SK-N-SH (cell line): ENCODE results near the gene TESK1. TPM values are rescaled to one million over a fixed set of nuclear protein-coding genes. Genes with fewer than 3 reads are reported as not detected.

ENCODE experiments used
- CTCF ChIA-PET: fragments of 300-600, 350-600 bp; formaldehyde crosslinking; extraction: SDS; loops from one replicate; lab custom pipeline; 2021; lab: Yijun Ruan, JAX
- POLR2A ChIA-PET: fragments of 350-600 bp; sonication (Branson Sonifier 250); formaldehyde crosslinking; extraction: SDS; loops from one replicate; lab custom pipeline; 2020; ENCODE audit warnings: antibody characterized with exemption, inconsistent platforms; lab: Yijun Ruan, JAX
- DNase-seq: peaks from one replicate; pipeline ENCODE4 v3.0.0; 2012
- H2AFZ ChIP-seq: fragments of 200-600 bp; sonication (generic); 2 replicates; pipeline ENCODE4 v1.8.1; 2016; ENCODE audit warnings: antibody characterized with exemption, mild to moderate bottlenecking, low read depth
- H3F3A ChIP-seq: fragments of 200-600 bp; sonication (generic); replicated peaks from 2 replicates; pipeline ENCODE3; 2016; ENCODE audit warnings: antibody characterized with exemption, mild to moderate bottlenecking; ENCODE audit not compliant: insufficient read depth
- H3K27ac ChIP-seq, 2 experiments: fragments of 200-500 bp in 1 of 2; fragments of 200-600 bp in 1 of 2; sonication (Bioruptor generic) in 1 of 2; sonication (generic), shearing (Covaris generic) in 1 of 2; 2 replicates each; pipeline versions ENCODE4 v1.5.1 to v1.6.1; 2014 to 2016; ENCODE audit warnings: low read depth in 2 of 2, inconsistent platforms in 1 of 2, low read length in 1 of 2, mild to moderate bottlenecking in 1 of 2, mixed read lengths in 1 of 2
- H3K27me3 ChIP-seq: fragments of 200-600 bp; sonication (generic), shearing (Covaris generic); 2 replicates; pipeline ENCODE4 v1.6.1; 2016; ENCODE audit warnings: mixed run types; ENCODE audit not compliant: insufficient read depth
- H3K36me3 ChIP-seq, 2 experiments: fragments of 200-500 bp in 1 of 2; fragments of 200-600 bp in 1 of 2; sonication (Bioruptor generic) in 1 of 2; sonication (generic) in 1 of 2; replicated peaks in 1 of 2; 2 replicates each; pipeline versions ENCODE3 to v1.5.1; 2014 to 2016; ENCODE audit warnings: low read length in 1 of 2, mild to moderate bottlenecking in 1 of 2; ENCODE audit not compliant: insufficient read depth in 2 of 2, control insufficient read depth in 1 of 2
- H3K4me1 ChIP-seq, 2 experiments: fragments of 200-500 bp in 1 of 2; fragments of 200-600 bp in 1 of 2; sonication (Bioruptor generic) in 1 of 2; sonication (generic), shearing (Covaris generic) in 1 of 2; 2 replicates each; pipeline versions ENCODE4 v1.5.1 to v1.6.1; 2014 to 2016; ENCODE audit warnings: low read depth in 1 of 2, low read length in 1 of 2, mixed run types in 1 of 2; ENCODE audit not compliant: insufficient read depth in 2 of 2, control insufficient read depth in 1 of 2
- H3K4me2 ChIP-seq: fragments of 200-600 bp; sonication (generic), shearing (Covaris generic); 2 replicates; pipeline ENCODE4 v1.6.1; 2017; ENCODE audit warnings: mixed run types
- H3K4me3 ChIP-seq, 2 experiments: fragments of 200-500 bp in 1 of 2; fragments of 200-600 bp in 1 of 2; sonication (Bioruptor generic) in 1 of 2; sonication (generic), shearing (Covaris generic) in 1 of 2; 2 replicates each; pipeline versions ENCODE4 v1.5.1 to v1.8.1; 2014 to 2016; ENCODE audit warnings: low read depth in 2 of 2, inconsistent platforms in 1 of 2, low read length in 1 of 2, mild to moderate bottlenecking in 1 of 2, mixed read lengths in 1 of 2, moderate library complexity in 1 of 2
- H3K79me2 ChIP-seq: fragments of 200-600 bp; sonication (generic); 2 replicates; pipeline ENCODE4 v1.8.1; 2017; ENCODE audit warnings: mild to moderate bottlenecking; ENCODE audit not compliant: insufficient read depth
- H3K9ac ChIP-seq: fragments of 200-600 bp; sonication (generic); 2 replicates; pipeline ENCODE4 v1.6.1; 2017; ENCODE audit warnings: mixed run types
- H3K9me2 ChIP-seq: fragments of 200-600 bp; sonication (generic); 2 replicates; pipeline ENCODE4 v1.6.1; 2017; ENCODE audit warnings: mixed run types
- H3K9me3 ChIP-seq: fragments of 200-600 bp; sonication (generic); 2 replicates; pipeline ENCODE4 v1.6.1; 2017; ENCODE audit warnings: mixed run types, mild to moderate bottlenecking, moderate library complexity
- H4K20me1 ChIP-seq: fragments of 200-600 bp; sonication (generic); 2 replicates; pipeline ENCODE4 v1.6.1; 2017; ENCODE audit warnings: mild to moderate bottlenecking, mixed run types; ENCODE audit not compliant: insufficient read depth
- CHD2 ChIP-seq: fragments of 150-350 bp; IDR thresholded peaks from 2 replicates; pipeline ENCODE4 v1.6.1; 2018; ENCODE audit warnings: low read length; ENCODE audit not compliant: partially characterized antibody
- FOXM1 ChIP-seq: IDR thresholded peaks from 2 replicates; pipeline ENCODE4 v1.4.0; 2012; ENCODE audit warnings: low read depth, mild to moderate bottlenecking
- RXRA ChIP-seq: IDR thresholded peaks from 2 replicates; pipeline ENCODE4 v1.4.0; 2012; ENCODE audit warnings: low read depth, mild to moderate bottlenecking, borderline replicate concordance
- TAF1 ChIP-seq: IDR thresholded peaks from 2 replicates; pipeline ENCODE4 v1.6.1; 2012; ENCODE audit warnings: low read depth, mild to moderate bottlenecking, low read length, moderate library complexity, borderline replicate concordance
- WGBS: methylation state at CpG from one replicate; pipeline ENCODE4 v1.1.6; 2017; ENCODE audit warnings: low lambda C conversion rate; 5-methylcytosine and 5-hydroxymethylcytosine counted together
- polyA plus RNA-seq, 3 experiments: library from polyadenylated mRNA; depleted of rRNA; stranded (reverse); fragments of >200 nt; gene quantifications; 2 replicates each; pipeline ENCODE4 v1.2.3, GENCODE V29; 2012
- TF ChIP-seq, protein P1 (sequence below): fragments of 200-600 bp; sonication (generic); IDR thresholded peaks from 2 replicates; pipeline ENCODE4 v1.6.1; 2017; ENCODE audit warnings: antibody characterized with exemption, mild to moderate bottlenecking, moderate library complexity
- TF ChIP-seq, protein P2 (sequence below): fragments of 150-350 bp; IDR thresholded peaks from 2 replicates; pipeline ENCODE4 v1.6.1; 2017; ENCODE audit warnings: antibody characterized with exemption, low read length, low read depth, borderline replicate concordance
- TF ChIP-seq, protein P3 (sequence below): fragments of 150-350 bp; IDR thresholded peaks from 2 replicates; pipeline ENCODE4 v1.6.1; 2016; ENCODE audit warnings: mild to moderate bottlenecking, low read depth, low read length
- TF ChIP-seq, protein P4 (sequence below): IDR thresholded peaks from 2 replicates; pipeline ENCODE4 v1.4.0; 2012; ENCODE audit warnings: low read depth

The TESK1 gene
- polyA plus RNA-seq, 1 of the 3 experiments (the other 2 are of a cell fraction) = 26.0 TPM

DNA sequence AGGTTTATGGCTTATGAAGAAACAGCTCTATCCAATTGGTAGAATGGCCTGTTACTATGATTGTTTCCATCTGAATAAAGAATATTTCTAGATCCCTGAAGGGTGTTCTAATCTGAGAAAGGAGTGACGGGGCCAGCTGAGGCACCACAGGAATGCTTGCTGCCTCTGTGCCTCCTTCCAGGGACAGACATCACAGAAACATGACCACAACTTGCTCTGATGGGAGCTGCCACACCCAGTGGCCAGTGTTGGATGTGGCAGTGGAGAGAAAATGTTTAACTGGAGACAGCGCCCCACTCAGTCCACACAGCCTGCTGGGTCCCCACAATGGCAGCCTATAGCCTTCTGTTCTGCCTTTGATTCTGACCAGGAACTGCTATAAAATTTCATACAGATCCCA is 38.6 kb upstream of the TESK1 start:
- ChIA-PET POLR2A (interaction anchor here (0.6 to 1.6 kb wide), 2 partner anchors 13 to 21 kb away, joined by 5 read pairs; no protein-coding TSS in a partner anchor), CTCF (interaction anchor here (1.9 kb wide), 1 partner anchor 12 kb away, joined by 12 read pairs; no protein-coding TSS in a partner anchor)
- no peak for DNase-seq
- Histone ChIP-seq H2AFZ (no peak overlapping the region), H3K27me3 (no peaks in the 10 kb centered on the region), H3K4me1 (peaks cover 0 to 3% of the 10 kb centered on the region in 2 experiments; a peak in 1 of 4 replicates), H4K20me1 (no peaks in the 10 kb centered on the region), H3K4me3 (no peak overlapping the region), H3K9me3 (no peaks in the 10 kb centered on the region), H3K27ac (no peak overlapping the region), H3K36me3 (peaks cover 0 to 7% of the 10 kb centered on the region in 2 experiments), H3K9ac (no peak overlapping the region), H3K4me2 (no peak overlapping the region), H3K79me2 (no peaks in the 10 kb centered on the region), H3F3A (peaks cover 3% of the 10 kb centered on the region), H3K9me2 (no peaks in the 10 kb centered on the region)
- WGBS = 97% methylated on average over 2 of the region's 2 CpGs
- TF ChIP-seq TAF1 = no peak
- TF ChIP-seq, protein P1, sequence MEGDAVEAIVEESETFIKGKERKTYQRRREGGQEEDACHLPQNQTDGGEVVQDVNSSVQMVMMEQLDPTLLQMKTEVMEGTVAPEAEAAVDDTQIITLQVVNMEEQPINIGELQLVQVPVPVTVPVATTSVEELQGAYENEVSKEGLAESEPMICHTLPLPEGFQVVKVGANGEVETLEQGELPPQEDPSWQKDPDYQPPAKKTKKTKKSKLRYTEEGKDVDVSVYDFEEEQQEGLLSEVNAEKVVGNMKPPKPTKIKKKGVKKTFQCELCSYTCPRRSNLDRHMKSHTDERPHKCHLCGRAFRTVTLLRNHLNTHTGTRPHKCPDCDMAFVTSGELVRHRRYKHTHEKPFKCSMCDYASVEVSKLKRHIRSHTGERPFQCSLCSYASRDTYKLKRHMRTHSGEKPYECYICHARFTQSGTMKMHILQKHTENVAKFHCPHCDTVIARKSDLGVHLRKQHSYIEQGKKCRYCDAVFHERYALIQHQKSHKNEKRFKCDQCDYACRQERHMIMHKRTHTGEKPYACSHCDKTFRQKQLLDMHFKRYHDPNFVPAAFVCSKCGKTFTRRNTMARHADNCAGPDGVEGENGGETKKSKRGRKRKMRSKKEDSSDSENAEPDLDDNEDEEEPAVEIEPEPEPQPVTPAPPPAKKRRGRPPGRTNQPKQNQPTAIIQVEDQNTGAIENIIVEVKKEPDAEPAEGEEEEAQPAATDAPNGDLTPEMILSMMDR = peak; percentile 14; the same call in 1 of the 2 replicates

DNA sequence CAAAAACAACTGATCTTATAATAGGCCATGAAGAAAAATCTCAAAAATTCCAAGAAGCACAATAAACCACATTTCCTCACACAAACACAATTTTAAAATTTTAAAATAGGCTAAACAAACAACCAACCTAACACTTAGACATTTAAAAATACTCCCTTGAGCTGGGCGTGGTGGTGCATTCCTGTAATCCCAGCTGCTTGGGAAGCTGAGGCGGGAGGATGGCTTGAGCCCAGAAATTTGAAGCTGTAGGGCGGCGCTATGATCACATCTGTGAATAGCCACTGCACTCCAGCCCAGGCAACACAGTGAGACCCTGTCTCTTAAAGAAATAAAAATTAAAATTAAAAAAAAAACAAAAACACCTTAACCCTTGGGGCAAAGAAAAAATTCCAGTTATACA is 36.9 kb upstream of the TESK1 start:
- WGBS = 91% methylated on average over 4 of the region's 4 CpGs
- CTCF ChIA-PET = interaction anchor here (2.9 kb wide), 1 partner anchor 14 kb away, joined by 10 read pairs; no protein-coding TSS in a partner anchor
- H3F3A ChIP-seq = peaks cover 3% of the 10 kb centered on the region
- H3K27me3 ChIP-seq = no peaks in the 10 kb centered on the region
- no peak for TF ChIP-seq FOXM1
- TF ChIP-seq RXRA = no peak
- TF ChIP-seq, protein P2, sequence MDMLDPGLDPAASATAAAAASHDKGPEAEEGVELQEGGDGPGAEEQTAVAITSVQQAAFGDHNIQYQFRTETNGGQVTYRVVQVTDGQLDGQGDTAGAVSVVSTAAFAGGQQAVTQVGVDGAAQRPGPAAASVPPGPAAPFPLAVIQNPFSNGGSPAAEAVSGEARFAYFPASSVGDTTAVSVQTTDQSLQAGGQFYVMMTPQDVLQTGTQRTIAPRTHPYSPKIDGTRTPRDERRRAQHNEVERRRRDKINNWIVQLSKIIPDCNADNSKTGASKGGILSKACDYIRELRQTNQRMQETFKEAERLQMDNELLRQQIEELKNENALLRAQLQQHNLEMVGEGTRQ = no peak
- no peak for TF ChIP-seq CHD2
- TF ChIP-seq, protein P3, sequence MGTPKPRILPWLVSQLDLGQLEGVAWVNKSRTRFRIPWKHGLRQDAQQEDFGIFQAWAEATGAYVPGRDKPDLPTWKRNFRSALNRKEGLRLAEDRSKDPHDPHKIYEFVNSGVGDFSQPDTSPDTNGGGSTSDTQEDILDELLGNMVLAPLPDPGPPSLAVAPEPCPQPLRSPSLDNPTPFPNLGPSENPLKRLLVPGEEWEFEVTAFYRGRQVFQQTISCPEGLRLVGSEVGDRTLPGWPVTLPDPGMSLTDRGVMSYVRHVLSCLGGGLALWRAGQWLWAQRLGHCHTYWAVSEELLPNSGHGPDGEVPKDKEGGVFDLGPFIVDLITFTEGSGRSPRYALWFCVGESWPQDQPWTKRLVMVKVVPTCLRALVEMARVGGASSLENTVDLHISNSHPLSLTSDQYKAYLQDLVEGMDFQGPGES = no peak
- TF ChIP-seq, protein P4, sequence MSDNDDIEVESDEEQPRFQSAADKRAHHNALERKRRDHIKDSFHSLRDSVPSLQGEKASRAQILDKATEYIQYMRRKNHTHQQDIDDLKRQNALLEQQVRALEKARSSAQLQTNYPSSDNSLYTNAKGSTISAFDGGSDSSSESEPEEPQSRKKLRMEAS = no peak
- TF ChIP-seq, all 33 proteins: peak for 0
- H3K9me3 ChIP-seq = no peaks in the 10 kb centered on the region
- no peak overlapping the region for H3K4me2 ChIP-seq
- DNase-seq = no peak
- no peaks in the 10 kb centered on the region for H4K20me1 ChIP-seq
- no peak overlapping the region for H3K27ac ChIP-seq
- POLR2A ChIA-PET = no interaction called here
- no peak overlapping the region for H3K4me3 ChIP-seq
- H3K36me3 ChIP-seq = peaks cover 0 to 1% of the 10 kb centered on the region in 2 experiments
- no peak overlapping the region for H2AFZ ChIP-seq
- no peak overlapping the region for H3K9ac ChIP-seq
- H3K79me2 ChIP-seq = no peaks in the 10 kb centered on the region
- no peaks in the 10 kb centered on the region for H3K9me2 ChIP-seq
- H3K4me1 ChIP-seq = peaks cover 0 to 3% of the 10 kb centered on the region in 2 experiments; a peak in 1 of 4 replicates
